H9 (cell line): ENCODE measurements around the gene PBX1. TPM values are rescaled to one million over a fixed set of nuclear protein-coding genes. Genes with fewer than 3 reads are reported as not detected.

Source experiments
- DNase-seq: peaks from one replicate; pipeline ENCODE4 v3.0.0-alpha.2; 2017
- H2AFZ ChIP-seq: one replicate; pipeline ENCODE4 v1.6.1; 2013; ENCODE audit warnings: mild to moderate bottlenecking, low read length, control low read depth, moderate library complexity
- H2AK5ac ChIP-seq: 2 replicates; pipeline ENCODE4 v1.6.1; 2013; ENCODE audit warnings: low read length, control low read depth, mixed read lengths; ENCODE audit not compliant: insufficient read length
- H2BK120ac ChIP-seq: one replicate; pipeline ENCODE4 v1.6.1; 2013; ENCODE audit warnings: low read depth, mild to moderate bottlenecking, low read length, control low read depth, inconsistent platforms; ENCODE audit not compliant: poor library complexity, severe bottlenecking
- H2BK12ac ChIP-seq: 2 replicates; pipeline ENCODE4 v1.6.1; 2013; ENCODE audit warnings: low read length, control low read depth, mixed read lengths, low read depth; ENCODE audit not compliant: insufficient read length
- H2BK15ac ChIP-seq: 2 replicates; pipeline ENCODE4 v1.6.1; 2013; ENCODE audit warnings: low read depth, low read length, control low read depth
- H2BK20ac ChIP-seq: one replicate; pipeline ENCODE4 v1.6.1; 2013; ENCODE audit warnings: low read depth, mild to moderate bottlenecking, low read length, control low read depth, inconsistent platforms; ENCODE audit not compliant: poor library complexity, severe bottlenecking
- H2BK5ac ChIP-seq: 2 replicates; pipeline ENCODE4 v1.6.1; 2013; ENCODE audit warnings: low read length, control low read depth, mixed read lengths; ENCODE audit not compliant: insufficient read length
- H3K14ac ChIP-seq: 2 replicates; pipeline ENCODE4 v1.6.1; 2013; ENCODE audit warnings: low read length, control low read depth; ENCODE audit not compliant: insufficient read depth
- H3K18ac ChIP-seq: 2 replicates; pipeline ENCODE4 v1.6.1; 2013; ENCODE audit warnings: low read depth, mild to moderate bottlenecking, mixed read lengths, low read length, control low read depth; ENCODE audit not compliant: insufficient read length
- H3K23ac ChIP-seq: 2 replicates; pipeline ENCODE4 v1.6.1; 2013; ENCODE audit warnings: low read length, control low read depth, mixed read lengths, low read depth; ENCODE audit not compliant: insufficient read length
- H3K23me2 ChIP-seq: 2 replicates; pipeline ENCODE4 v1.6.1; 2013; ENCODE audit warnings: low read depth, mild to moderate bottlenecking, mixed read lengths, low read length, control low read depth; ENCODE audit not compliant: insufficient read length, poor library complexity, severe bottlenecking
- H3K27ac ChIP-seq: 2 replicates; pipeline ENCODE4 v1.5.1; 2013; ENCODE audit warnings: low read length, control low read depth, mixed read lengths, low read depth; ENCODE audit not compliant: insufficient read length
- H3K27me3 ChIP-seq: 2 replicates; pipeline ENCODE4 v1.6.1; 2013; ENCODE audit warnings: low read length, control low read depth, inconsistent platforms; ENCODE audit not compliant: insufficient read depth
- H3K4ac ChIP-seq: 2 replicates; pipeline ENCODE4 v1.6.1; 2013; ENCODE audit warnings: low read depth, mild to moderate bottlenecking, control low read depth, inconsistent platforms, low read length, moderate library complexity
- H3K4me1 ChIP-seq: 2 replicates; pipeline ENCODE4 v1.6.1; 2013; ENCODE audit warnings: low read length, control low read depth, inconsistent platforms; ENCODE audit not compliant: insufficient read depth
- H3K4me2 ChIP-seq: 2 replicates; pipeline ENCODE4 v1.6.1; 2013; ENCODE audit warnings: low read length, control low read depth, mixed read lengths; ENCODE audit not compliant: insufficient read length, insufficient read depth
- H3K56ac ChIP-seq: 2 replicates; pipeline ENCODE4 v1.6.1; 2013; ENCODE audit warnings: low read depth, mild to moderate bottlenecking, mixed read lengths, low read length, control low read depth; ENCODE audit not compliant: insufficient read length
- H3K79me1 ChIP-seq: 2 replicates; pipeline ENCODE4 v1.6.1; 2013; ENCODE audit warnings: low read depth, mild to moderate bottlenecking, moderate library complexity, low read length, control low read depth, inconsistent platforms; ENCODE audit not compliant: insufficient read depth, poor library complexity, severe bottlenecking
- H3K79me2 ChIP-seq: 2 replicates; pipeline ENCODE4 v1.6.1; 2013; ENCODE audit warnings: low read length, control low read depth, inconsistent platforms; ENCODE audit not compliant: insufficient read depth
- H3K9ac ChIP-seq: 2 replicates; pipeline ENCODE4 v1.6.1; 2013; ENCODE audit warnings: low read length, control low read depth, mixed read lengths; ENCODE audit not compliant: insufficient read length; ENCODE audit errors: extremely low read depth
- H3K9me3 ChIP-seq: one replicate; pipeline ENCODE4 v1.6.1; 2013; ENCODE audit warnings: low read depth, low read length, inconsistent platforms; ENCODE audit not compliant: control insufficient read depth
- H3T11ph ChIP-seq: one replicate; pipeline ENCODE4 v1.6.1; 2013; ENCODE audit warnings: mild to moderate bottlenecking, low read length, control low read depth, inconsistent platforms
- H4K20me1 ChIP-seq: one replicate; pipeline ENCODE4 v1.6.1; 2013; ENCODE audit not compliant: control insufficient read depth, insufficient read length, insufficient read depth
- H4K5ac ChIP-seq: 2 replicates; pipeline ENCODE4 v1.6.1; 2013; ENCODE audit warnings: low read depth, mild to moderate bottlenecking, mixed read lengths, low read length, control low read depth; ENCODE audit not compliant: insufficient read length
- H4K8ac ChIP-seq: replicated peaks from 2 replicates; pipeline ENCODE4 v1.6.1; 2013; ENCODE audit warnings: low read length, control low read depth, mixed read lengths, low read depth; ENCODE audit not compliant: insufficient read length
- H4K91ac ChIP-seq: 2 replicates; pipeline ENCODE4 v1.6.1; 2013; ENCODE audit warnings: low read depth, mild to moderate bottlenecking, moderate library complexity, mixed read lengths, low read length, control low read depth; ENCODE audit not compliant: insufficient read length
- H3K27ac Mint-ChIP-seq, 3 experiments: 2 replicates in 2 of 3; 3 replicates in 1 of 3; pipeline ENCODE4 v1.8.0; 2020 to 2021; ENCODE audit warnings: mixed read lengths in 3 of 3, mild to moderate bottlenecking in 1 of 3, moderate library complexity in 1 of 3
- H3K27me3 Mint-ChIP-seq: 2 replicates; pipeline ENCODE4 v1.8.0; 2021; ENCODE audit warnings: low read depth, mild to moderate bottlenecking, moderate library complexity, mixed read lengths
- H3K36me3 Mint-ChIP-seq, 3 experiments: 2 replicates in 2 of 3; 3 replicates in 1 of 3; pipeline ENCODE4 v1.8.0; 2020 to 2021; ENCODE audit warnings: low read depth in 3 of 3, mixed read lengths in 3 of 3; ENCODE audit not compliant: insufficient read depth in 1 of 3
- H3K4me1 Mint-ChIP-seq, 2 experiments: 2 replicates each; pipeline ENCODE4 v1.8.0; 2020; ENCODE audit warnings: mixed read lengths in 2 of 2
- H3K4me3 Mint-ChIP-seq, 2 experiments: 2 replicates in 1 of 2; 3 replicates in 1 of 2; pipeline ENCODE4 v1.8.0; 2020 to 2021; ENCODE audit warnings: mild to moderate bottlenecking in 2 of 2, mixed read lengths in 2 of 2, moderate library complexity in 1 of 2
- H3K9me3 Mint-ChIP-seq, 2 experiments: 2 replicates in 1 of 2; 3 replicates in 1 of 2; pipeline ENCODE4 v1.8.0; 2020; ENCODE audit warnings: mild to moderate bottlenecking in 2 of 2, mixed read lengths in 2 of 2, moderate library complexity in 1 of 2
- total RNA-seq: library from RNA; stranded (reverse); gene quantifications from 2 replicates; pipeline ENCODE4 v1.2.1, GENCODE V29; 2021
- TF ChIP-seq, protein P1 (sequence below): fragments of 200-600 bp; sonication (generic); conservative IDR thresholded peaks from 3 replicates; pipeline ENCODE4 v1.8.0; 2021; ENCODE audit warnings: antibody characterized with exemption, mild to moderate bottlenecking

PBX1 gene
- total RNA-seq, 1 experiment from 2014 or later = 142 TPM

DNA sequence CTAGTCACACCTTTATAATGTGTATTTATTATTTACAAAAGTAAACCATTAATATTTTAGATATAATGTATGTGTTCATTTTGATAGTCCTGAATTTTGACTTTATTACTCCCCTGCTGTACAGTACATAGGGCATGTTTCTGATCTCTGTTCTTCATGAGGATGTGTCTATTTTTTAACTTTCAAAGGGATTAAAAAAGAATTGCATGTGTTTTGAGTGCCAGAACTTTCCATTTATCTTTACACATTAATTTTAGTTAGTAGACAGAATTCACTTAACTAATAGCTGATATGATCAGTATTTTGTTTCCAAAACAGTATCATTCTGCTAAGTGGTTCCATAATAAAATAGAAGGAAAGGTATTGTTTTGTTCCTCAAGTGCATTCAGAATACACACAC, 3.1 kb downstream of the PBX1 start:
- Histone ChIP-seq H2AFZ (no peak overlapping the region), H2BK5ac (no peak overlapping the region), H3K27me3 (no peaks in the 10 kb centered on the region), H3K4me2 (peak overlapping the region; percentile 59), H3K9ac (no peak overlapping the region), H3K56ac (no peak overlapping the region), H3K79me1 (no peaks in the 10 kb centered on the region), H3K27ac (no peak overlapping the region), H3K23ac (no peak overlapping the region), H4K91ac (no peak overlapping the region), H2AK5ac (no peak overlapping the region), H2BK20ac (no peak overlapping the region), H3K18ac (no peak overlapping the region), H2BK12ac (no peak overlapping the region), H4K8ac (no peak overlapping the region), H3K4me1 (peaks cover 4% of the 10 kb centered on the region), H3K9me3 (no peaks in the 10 kb centered on the region), H2BK15ac (no peak overlapping the region), H3K79me2 (peaks cover 31% of the 10 kb centered on the region), H3T11ph (no peak overlapping the region), H3K4ac (no peak overlapping the region), H4K20me1 (no peaks in the 10 kb centered on the region), H2BK120ac (no peak overlapping the region), H3K14ac (no peak overlapping the region), H4K5ac (no peak overlapping the region), H3K23me2 (peaks cover 2% of the 10 kb centered on the region)
- H3K36me3 Mint-ChIP-seq = peaks cover 3 to 17% (median 14%) of the 10 kb centered on the region in 3 experiments; a peak in 5 of 7 replicates
- peak overlapping the region in 1 of 3 experiments; percentile 56; a peak in 2 of 7 replicates for H3K27ac Mint-ChIP-seq
- no peaks in the 10 kb centered on the region for H3K27me3 Mint-ChIP-seq
- DNase-seq = no peak
- peaks cover 61% of the 10 kb centered on the region in 2 experiments for H3K4me1 Mint-ChIP-seq
- no peaks in the 10 kb centered on the region for H3K9me3 Mint-ChIP-seq
- peak overlapping the region; percentile 98 to 99 for H3K4me3 Mint-ChIP-seq
- TF ChIP-seq, protein P1, sequence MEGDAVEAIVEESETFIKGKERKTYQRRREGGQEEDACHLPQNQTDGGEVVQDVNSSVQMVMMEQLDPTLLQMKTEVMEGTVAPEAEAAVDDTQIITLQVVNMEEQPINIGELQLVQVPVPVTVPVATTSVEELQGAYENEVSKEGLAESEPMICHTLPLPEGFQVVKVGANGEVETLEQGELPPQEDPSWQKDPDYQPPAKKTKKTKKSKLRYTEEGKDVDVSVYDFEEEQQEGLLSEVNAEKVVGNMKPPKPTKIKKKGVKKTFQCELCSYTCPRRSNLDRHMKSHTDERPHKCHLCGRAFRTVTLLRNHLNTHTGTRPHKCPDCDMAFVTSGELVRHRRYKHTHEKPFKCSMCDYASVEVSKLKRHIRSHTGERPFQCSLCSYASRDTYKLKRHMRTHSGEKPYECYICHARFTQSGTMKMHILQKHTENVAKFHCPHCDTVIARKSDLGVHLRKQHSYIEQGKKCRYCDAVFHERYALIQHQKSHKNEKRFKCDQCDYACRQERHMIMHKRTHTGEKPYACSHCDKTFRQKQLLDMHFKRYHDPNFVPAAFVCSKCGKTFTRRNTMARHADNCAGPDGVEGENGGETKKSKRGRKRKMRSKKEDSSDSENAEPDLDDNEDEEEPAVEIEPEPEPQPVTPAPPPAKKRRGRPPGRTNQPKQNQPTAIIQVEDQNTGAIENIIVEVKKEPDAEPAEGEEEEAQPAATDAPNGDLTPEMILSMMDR = no peak
